Large intestine (tissue), 3 donors: Measurements from ENCODE around the gene KRT74. TPM values are rescaled to one million over a fixed set of nuclear protein-coding genes. Genes with fewer than 3 reads are reported as not detected.
"Not testable (repeated sequence)": the region's sequence is repeated elsewhere in the genome, so short reads cannot be mapped to it uniquely, and the experiment has no call there.

Experiments
- DNase-seq, 2 donors: peaks; one replicate each; pipeline versions ENCODE4 v3.0.0 to v3.0.0-alpha.2; 2013
- H3K27ac ChIP-seq: one replicate; pipeline ENCODE4 v1.5.1; 2013; ENCODE audit warnings: low read length
- H3K27me3 ChIP-seq: 2 replicates; pipeline ENCODE4 v1.6.1; 2013; ENCODE audit warnings: low read length; ENCODE audit not compliant: control insufficient read depth, insufficient read depth
- H3K36me3 ChIP-seq: 2 replicates; pipeline ENCODE4 v1.6.1; 2013; ENCODE audit warnings: low read length; ENCODE audit not compliant: control insufficient read depth, insufficient read depth
- H3K4me1 ChIP-seq: one replicate; pipeline ENCODE4 v1.6.1; 2013; ENCODE audit warnings: low read length; ENCODE audit not compliant: control insufficient read depth, insufficient read depth
- H3K4me3 ChIP-seq: one replicate; pipeline ENCODE4 v1.5.1; 2013; ENCODE audit warnings: low read length
- H3K9me3 ChIP-seq: one replicate; pipeline ENCODE4 v1.6.1; 2013; ENCODE audit warnings: mild to moderate bottlenecking, low read depth, low read length, moderate library complexity; ENCODE audit not compliant: control insufficient read depth
- WGBS: methylation state at CpG from one replicate; pipeline ENCODE4 v1.1.5; 2013; ENCODE audit warnings: low lambda C conversion rate; ENCODE audit not compliant: insufficient coverage; 5-methylcytosine and 5-hydroxymethylcytosine counted together
- polyA plus RNA-seq: library from polyadenylated mRNA; unstranded; fragments of 120-200 nt; gene quantifications from one replicate; pipeline ENCODE4 v1.2.1, GENCODE V29; 2013

The KRT74 gene
- polyA plus RNA-seq, 1 donor = not detected

DNA sequence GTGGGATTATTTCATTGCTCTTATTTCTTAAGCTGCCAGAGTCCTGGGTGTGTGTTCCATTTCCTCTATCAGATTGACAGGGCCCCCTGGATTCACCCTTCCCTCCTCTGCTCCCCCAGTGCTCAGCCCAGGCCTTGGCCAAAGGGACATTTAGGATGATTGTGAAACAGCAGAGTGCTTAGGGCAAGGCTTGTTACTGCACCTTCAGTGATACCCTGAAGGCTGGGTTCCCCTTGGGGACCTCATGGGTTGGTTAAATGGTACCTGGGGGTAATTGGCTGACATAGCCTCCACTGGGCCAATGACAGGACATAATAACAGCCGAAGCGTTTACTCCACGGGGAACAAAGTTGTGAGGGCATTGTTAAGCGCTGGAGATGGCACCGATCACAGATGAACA, 28.9 kb upstream of the KRT74 start:
- H3K9me3 ChIP-seq = no peaks in the 10 kb centered on the region
- no CpG with 5 or more reads among the region's 5 CpGs for WGBS
- peaks cover 61% of the 10 kb centered on the region for H3K27me3 ChIP-seq
- no peak overlapping the region for H3K27ac ChIP-seq
- no peak for DNase-seq
- no peaks in the 10 kb centered on the region for H3K4me1 ChIP-seq
- no peaks in the 10 kb centered on the region for H3K36me3 ChIP-seq
- no peak overlapping the region for H3K4me3 ChIP-seq

DNA sequence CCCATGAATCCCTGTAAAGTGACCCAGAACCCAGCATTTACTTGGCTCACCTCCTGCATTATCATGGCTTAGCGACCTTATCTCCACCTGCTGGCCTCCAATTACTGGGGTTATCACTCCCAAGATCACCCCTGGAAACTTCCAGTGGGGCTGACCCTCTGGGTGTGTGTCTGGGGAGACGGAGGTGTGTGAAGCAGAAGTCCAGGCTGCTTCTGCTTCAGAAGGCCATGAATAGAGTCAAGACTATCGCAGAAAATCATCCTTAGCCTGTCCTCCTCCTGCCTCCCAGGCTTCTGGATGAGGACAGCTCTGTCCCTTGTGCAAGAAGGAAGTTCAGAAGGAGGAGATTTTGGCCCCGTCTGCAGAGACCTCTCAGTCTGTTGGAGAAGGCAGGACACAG, 28.0 kb upstream of the KRT74 start:
- no peaks in the 10 kb centered on the region for H3K9me3 ChIP-seq
- no peak overlapping the region for H3K4me3 ChIP-seq
- no peak overlapping the region for H3K27ac ChIP-seq
- H3K4me1 ChIP-seq = no peaks in the 10 kb centered on the region
- H3K27me3 ChIP-seq = peaks cover 61% of the 10 kb centered on the region
- WGBS = no CpG with 5 or more reads among the region's 4 CpGs
- H3K36me3 ChIP-seq = no peaks in the 10 kb centered on the region
- no peak for DNase-seq

DNA sequence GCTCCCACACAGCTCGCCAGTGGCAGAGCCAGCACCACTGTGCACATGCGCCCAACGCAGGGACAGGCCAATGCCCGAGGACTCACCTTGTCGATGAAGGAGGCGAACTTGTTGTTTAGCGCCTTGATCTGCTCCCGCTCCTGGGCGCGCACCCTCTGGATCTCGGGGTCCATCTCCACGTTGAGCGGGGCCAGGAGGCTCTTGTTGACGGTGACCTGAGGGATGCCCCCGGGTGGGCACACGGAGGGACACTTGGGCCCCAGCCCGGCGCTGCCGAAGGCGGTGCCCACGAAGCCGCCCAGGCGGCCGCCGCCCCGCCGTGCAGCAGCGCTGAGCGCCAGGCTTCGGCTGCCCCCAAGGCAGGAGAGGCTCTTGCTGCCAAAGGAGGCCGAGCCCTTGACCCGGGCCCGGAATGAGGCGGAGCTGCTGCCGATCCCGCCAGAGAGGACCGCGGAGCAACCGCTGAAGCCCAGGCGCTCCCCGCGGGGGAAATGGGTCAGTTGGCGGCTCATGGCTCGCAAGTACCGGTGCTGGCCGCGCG, 27.4 kb upstream of the KRT74 start, which contains the start of gene KRT72:
Gene KRT72 (minus strand): TSS at position 523 of the 541 bp plus-strand sequence. CDS start 11 bp downstream, at position 512.
- Histone ChIP-seq H3K4me3 (no peak within 1 kb of the TSS), H3K4me1 (no peaks in the 10 kb centered on the region), H3K27ac (no peak within 1 kb of the TSS), H3K27me3 (peaks cover 64% of the 10 kb centered on the region), H3K36me3 (no peaks in the 10 kb centered on the region), H3K9me3 (no peaks in the 10 kb centered on the region)
- no peak for DNase-seq
- WGBS = no CpG with 5 or more reads among the region's 48 CpGs

DNA sequence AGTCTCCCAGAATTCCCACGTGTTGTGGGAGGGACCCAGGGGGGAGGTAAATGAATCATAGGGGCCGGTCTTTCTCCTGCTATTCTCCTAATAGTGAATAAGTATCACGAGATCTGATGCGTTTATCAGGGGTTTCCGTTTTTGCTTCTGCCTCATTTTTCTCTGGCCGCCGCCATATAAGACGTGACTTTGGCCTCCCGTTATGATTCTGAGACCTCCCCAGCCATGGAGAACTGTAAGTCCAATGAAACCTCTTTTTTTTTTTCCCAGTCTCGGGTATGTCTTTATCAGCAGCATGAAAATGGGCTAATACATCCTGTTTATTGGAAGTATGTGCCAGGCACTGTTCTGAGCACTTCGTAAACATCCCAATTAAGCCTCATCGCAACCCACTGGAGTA, 26.8 kb upstream of the KRT74 start:
- DNase-seq = no peak
- no peak overlapping the region for H3K4me3 ChIP-seq
- no peaks in the 10 kb centered on the region for H3K36me3 ChIP-seq
- H3K27ac ChIP-seq = no peak overlapping the region
- WGBS = 80% methylated on average over 1 of the region's 12 CpGs
- no peaks in the 10 kb centered on the region for H3K4me1 ChIP-seq
- H3K9me3 ChIP-seq = no peaks in the 10 kb centered on the region
- peaks cover 64% of the 10 kb centered on the region for H3K27me3 ChIP-seq

DNA sequence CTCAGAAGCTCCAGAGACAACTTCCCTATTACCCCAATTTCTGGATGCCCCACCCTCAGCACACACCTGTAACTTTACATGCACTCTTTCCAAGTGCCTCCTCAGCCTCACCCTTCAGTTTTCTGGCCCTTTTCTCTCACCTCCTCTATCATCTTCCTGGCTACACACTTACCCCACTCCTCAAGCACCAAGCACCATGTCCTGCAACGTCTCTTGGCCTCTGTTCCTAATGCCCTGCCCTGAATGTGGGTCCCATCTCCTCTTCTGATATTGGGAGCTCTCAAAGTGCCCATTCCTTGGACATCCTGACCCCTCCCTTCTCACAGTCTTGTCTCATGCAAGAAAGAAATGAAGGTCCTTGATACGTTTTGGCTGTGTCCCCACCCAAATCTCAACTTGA, 26.4 kb upstream of the KRT74 start:
- Histone ChIP-seq H3K9me3 (no peaks in the 10 kb centered on the region), H3K27ac (no peak overlapping the region), H3K36me3 (no peaks in the 10 kb centered on the region), H3K27me3 (peaks cover 62% of the 10 kb centered on the region), H3K4me3 (no peak overlapping the region), H3K4me1 (no peaks in the 10 kb centered on the region)
- no peak for DNase-seq
- WGBS = no CpG with 5 or more reads among the region's 2 CpGs

DNA sequence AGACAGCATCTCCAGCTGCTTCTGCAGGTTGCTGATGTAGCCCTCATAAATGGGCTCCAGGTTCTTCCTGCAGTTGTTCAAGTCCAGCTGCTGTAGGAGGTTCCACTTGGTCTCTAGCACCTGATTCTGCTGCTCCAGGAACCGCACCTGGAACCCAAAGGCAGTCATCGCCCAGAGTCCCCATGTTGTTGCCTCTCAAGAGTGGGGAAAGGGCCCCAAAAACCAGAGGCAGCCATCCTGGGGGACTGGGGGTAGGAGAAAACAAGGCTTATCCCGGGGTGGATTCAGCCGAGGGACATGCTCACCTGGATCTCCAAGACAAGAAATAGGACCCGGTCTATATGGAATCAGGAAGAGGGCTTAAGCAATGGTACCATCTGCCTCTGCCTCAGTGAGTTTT, 25.3 kb upstream of the KRT74 start:
- H3K27me3 ChIP-seq = peaks cover 56% of the 10 kb centered on the region
- DNase-seq = no peak
- no peaks in the 10 kb centered on the region for H3K36me3 ChIP-seq
- H3K27ac ChIP-seq = no peak overlapping the region
- no peak overlapping the region for H3K4me3 ChIP-seq
- H3K9me3 ChIP-seq = no peaks in the 10 kb centered on the region
- H3K4me1 ChIP-seq = no peaks in the 10 kb centered on the region
- no CpG with 5 or more reads among the region's 5 CpGs for WGBS

DNA sequence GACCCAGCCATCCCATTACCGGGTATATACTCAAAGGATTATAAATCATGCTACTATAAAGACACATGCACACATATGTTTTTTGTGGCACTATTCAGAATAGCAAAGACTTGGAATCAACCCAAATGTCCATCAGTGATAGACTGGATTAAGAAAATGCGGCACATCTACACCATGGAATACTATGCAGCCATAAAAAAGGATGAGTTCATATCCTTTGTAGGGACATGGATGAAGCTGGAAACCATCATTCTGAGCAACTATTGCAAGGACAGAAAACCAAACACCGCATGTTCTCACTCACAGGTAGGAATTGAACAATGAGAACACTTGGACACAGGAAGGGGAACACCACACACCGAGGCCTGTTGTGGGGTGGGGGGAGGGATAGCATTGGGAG, 20.6 kb upstream of the KRT74 start:
- peaks cover 30% of the 10 kb centered on the region for H3K27me3 ChIP-seq
- H3K9me3 ChIP-seq, H3K36me3 ChIP-seq, H3K4me3 ChIP-seq, H3K4me1 ChIP-seq, DNase-seq, H3K27ac ChIP-seq: not testable (repeated sequence)
- no CpG with 5 or more reads among the region's 4 CpGs for WGBS

DNA sequence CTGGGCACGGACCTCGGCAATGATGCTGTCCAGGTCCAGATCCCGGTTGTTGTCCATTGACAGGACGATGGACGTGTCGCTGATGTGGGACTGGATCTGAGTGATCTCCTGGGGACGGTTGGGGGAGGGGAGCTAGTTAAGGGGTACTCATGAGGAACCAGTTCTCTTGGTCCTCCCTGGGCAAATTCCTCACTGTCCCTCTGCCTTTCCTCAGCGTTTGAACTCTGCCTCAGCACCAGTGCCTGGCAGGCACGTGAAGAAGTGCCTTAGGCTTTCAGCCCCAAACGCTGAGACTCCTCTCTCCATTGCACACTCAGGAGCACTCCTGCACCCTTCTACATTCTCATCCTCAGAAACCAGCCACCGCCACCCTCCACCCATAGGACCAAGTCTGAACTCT, 17.9 kb upstream of the KRT74 start:
- Histone ChIP-seq H3K27me3 (peaks cover 20% of the 10 kb centered on the region), H3K4me3 (no peak overlapping the region), H3K27ac (no peak overlapping the region), H3K9me3 (no peaks in the 10 kb centered on the region), H3K4me1 (no peaks in the 10 kb centered on the region), H3K36me3 (no peaks in the 10 kb centered on the region)
- DNase-seq = no peak
- no CpG with 5 or more reads among the region's 11 CpGs for WGBS

DNA sequence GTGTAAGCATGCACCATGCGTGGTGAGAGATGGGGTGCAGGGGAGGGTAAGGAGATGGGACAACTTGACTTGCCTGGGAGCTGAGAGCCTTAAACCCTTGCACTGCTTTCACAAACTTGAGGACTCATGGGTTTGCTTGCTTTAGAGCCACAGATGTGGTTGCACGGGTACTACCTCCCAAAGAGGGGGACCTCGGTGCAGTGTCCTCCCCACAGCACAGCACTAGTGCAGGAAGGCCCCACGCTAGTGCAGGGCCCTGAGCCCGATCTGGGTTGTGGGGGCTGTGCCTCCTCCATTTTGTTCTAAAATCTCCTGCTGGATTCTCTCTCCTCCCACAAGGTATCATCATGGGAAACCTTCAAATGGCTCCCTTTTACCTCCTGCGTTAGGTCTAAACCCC, 16.4 kb upstream of the KRT74 start:
- H3K4me1 ChIP-seq = no peaks in the 10 kb centered on the region
- H3K9me3 ChIP-seq = no peaks in the 10 kb centered on the region
- peaks cover 21% of the 10 kb centered on the region for H3K27me3 ChIP-seq
- no peak for DNase-seq
- H3K36me3 ChIP-seq = no peaks in the 10 kb centered on the region
- H3K4me3 ChIP-seq = no peak overlapping the region
- WGBS = no CpG with 5 or more reads among the region's 6 CpGs
- no peak overlapping the region for H3K27ac ChIP-seq

DNA sequence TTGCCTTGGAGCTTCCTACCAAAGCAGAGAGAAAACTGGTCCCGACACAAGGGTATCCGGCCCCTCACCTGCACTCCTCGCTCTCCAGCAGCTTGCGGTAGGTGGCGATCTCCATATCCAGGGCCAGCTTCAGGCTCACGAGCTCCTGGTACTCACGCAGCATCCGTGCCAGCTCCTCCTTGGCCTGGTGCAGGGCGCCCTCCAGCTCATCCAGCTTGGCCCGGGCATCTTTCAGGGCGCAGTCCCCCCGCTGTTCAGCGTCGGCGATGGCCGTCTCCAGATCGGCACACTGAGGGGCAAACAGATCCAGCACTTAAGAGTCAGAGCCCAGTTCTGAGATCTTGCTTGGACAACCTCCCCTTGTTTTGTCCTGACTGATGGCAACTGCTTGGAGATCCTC, 13.9 kb upstream of the KRT74 start:
- WGBS = no CpG with 5 or more reads among the region's 17 CpGs
- no peak for DNase-seq
- H3K27ac ChIP-seq = no peak overlapping the region
- H3K36me3 ChIP-seq = no peaks in the 10 kb centered on the region
- no peaks in the 10 kb centered on the region for H3K4me1 ChIP-seq
- no peak overlapping the region for H3K4me3 ChIP-seq
- H3K9me3 ChIP-seq = no peaks in the 10 kb centered on the region
- peaks cover 15% of the 10 kb centered on the region for H3K27me3 ChIP-seq

DNA sequence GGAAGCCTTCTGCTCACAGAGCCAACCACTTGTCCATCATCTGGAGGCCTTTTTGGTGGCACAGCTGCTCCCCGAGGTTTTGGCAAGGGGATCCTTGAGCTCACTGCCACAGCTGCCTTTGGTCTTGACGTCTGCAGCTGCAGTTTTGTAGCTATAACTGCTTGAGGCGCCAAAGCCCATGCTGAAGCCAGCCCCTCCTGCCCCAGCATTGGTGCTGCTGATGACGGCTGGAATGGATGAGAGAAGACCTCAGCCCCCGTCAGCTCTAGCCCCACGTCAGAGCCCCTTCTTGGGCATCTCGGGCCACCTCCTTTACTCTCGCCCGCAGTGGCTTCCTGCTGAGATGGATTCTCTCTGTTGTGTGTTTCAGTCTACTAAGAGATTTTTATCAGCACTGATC, 12.3 kb upstream of the KRT74 start:
- Histone ChIP-seq H3K9me3 (no peaks in the 10 kb centered on the region), H3K4me3 (no peak overlapping the region), H3K4me1 (no peaks in the 10 kb centered on the region), H3K36me3 (no peaks in the 10 kb centered on the region), H3K27me3 (peaks cover 17% of the 10 kb centered on the region), H3K27ac (no peak overlapping the region)
- WGBS = no CpG with 5 or more reads among the region's 9 CpGs
- no peak for DNase-seq
